HG03571 (cell line): ENCODE results near the gene HOXD1.

Experiments used
- ATAC-seq: cut with Tn5 transposase; IDR thresholded peaks from one replicate; pipeline ENCODE4 v1.9.1; 2021; ENCODE audit not compliant: unreplicated experiment

The HOXD1 gene

GRCh38 chr2:176164611-176165369, 23.7 kb upstream of the HOXD1 start:
- no peak for ATAC-seq

GRCh38 chr2:176165370-176166050, 23.0 kb upstream of the HOXD1 start:
- no peak for ATAC-seq

GRCh38 chr2:176166272-176166671, 22.2 kb upstream of the HOXD1 start:
- no peak for ATAC-seq

DNA sequence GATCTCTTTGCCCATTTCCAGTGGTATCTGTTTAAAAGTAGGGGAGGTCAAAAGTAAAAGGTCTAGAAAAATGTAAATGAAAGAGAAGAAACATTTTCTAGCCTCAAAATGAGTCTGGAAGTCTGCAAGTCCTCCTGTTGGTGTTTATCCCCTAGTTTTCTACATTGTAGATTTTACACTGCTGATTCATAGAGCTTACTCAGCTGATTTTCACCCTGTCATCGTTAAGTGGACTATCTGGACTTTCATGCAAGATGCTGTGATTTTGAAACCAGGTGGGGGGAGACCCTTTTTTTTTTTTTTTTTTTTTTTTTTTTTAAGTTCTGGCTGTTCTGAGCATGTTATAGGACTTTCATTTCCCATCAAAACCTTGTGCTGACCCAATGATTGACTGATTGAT, 21.1 kb upstream of the HOXD1 start:
- no peak for ATAC-seq

GRCh38 chr2:176169181-176169580, 19.3 kb upstream of the HOXD1 start:
- no peak for ATAC-seq

DNA sequence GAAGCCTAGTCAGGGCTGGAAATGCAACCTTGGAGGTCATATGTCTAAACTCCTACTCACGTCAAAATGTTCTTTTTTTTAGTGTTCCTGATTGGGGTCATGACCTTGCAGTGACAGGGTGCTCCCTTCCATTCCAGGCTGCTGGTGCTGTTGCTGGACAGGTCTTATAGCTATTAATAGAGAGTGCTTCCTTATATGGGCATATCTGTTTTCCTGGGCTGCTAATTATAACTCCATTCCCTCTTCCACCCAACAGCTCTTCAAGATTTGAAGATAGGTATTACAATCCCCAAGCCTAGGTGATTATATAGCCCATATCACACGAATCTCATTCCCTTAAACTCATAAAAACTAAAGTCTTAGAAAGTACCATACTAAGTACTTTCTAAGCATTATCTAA, 18.8 kb upstream of the HOXD1 start:
- no peak for ATAC-seq

DNA sequence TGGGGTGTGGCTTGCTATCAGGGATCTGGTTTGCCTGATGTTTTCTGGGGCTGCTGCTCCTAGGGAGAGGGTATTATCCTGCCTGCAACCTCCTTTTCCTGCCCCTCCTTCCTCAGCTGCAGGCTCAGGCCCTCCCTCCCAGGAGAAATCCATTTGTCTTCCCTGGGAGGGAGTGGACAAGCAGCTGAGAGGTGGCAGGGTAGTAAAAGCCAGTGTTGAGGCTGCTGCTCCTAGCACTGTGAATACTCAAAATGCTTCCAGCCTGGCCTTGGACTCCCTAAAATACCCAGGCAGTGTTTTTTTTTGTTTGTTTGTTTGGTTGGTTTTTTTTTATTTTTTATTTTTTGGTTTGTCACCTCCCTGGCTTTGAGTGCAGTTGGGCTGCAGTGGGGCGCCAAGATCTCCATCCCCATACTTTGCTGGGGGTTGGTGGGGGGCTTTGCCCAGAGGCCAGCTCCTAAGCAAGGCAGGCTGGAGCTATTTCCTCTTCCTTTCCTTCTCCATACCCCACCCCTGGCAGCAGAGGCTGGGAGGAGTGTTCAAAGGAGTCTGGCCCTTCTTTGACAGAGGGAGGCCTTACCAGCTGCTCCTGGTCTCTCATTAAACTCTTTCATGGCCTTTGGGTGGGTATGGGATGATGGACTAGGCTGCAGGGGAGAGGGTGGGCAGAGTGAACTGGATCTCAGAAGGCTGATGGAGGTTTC, 17.7 kb upstream of the HOXD1 start:
- ATAC-seq = no peak

- no peak for ATAC-seq
Observed at GRCh38 chr2:176171351-176172006, 17.0 kb upstream of the HOXD1 start.

DNA sequence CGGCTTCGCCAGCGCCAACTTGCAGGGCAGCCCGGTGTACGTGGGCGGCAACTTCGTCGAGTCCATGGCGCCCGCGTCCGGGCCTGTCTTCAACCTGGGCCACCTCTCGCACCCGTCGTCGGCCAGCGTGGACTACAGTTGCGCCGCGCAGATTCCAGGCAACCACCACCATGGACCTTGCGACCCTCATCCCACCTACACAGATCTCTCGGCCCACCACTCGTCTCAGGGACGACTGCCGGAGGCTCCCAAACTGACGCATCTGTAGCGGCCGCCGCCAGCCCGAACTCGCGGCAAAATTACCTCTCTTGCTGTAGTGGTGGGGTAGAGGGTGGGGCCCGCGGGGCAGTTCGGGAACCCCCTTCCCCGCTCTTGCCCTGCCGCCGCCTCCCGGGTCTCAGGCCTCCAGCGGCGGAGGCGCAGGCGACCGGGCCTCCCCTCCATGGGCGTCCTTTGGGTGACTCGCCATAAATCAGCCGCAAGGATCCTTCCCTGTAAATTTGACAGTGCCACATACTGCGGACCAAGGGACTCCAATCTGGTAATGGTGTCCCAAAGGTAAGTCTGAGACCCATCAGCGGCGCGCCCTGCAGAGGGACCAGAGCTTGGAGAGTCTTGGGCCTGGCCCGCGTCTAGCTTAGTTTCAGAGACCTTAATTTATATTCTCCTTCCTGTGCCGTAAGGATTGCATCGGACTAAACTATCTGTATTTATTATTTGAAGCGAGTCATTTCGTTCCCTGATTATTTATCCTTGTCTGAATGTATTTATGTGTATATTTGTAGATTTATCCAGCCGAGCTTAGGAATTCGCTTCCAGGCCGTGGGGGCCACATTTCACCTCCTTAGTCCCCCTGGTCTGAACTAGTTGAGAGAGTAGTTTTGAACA, 16.2 kb upstream of the HOXD1 start:
- no peak for ATAC-seq

- no peak for ATAC-seq
Observed at GRCh38 chr2:176172895-176173566, 15.4 kb upstream of the HOXD1 start.

DNA sequence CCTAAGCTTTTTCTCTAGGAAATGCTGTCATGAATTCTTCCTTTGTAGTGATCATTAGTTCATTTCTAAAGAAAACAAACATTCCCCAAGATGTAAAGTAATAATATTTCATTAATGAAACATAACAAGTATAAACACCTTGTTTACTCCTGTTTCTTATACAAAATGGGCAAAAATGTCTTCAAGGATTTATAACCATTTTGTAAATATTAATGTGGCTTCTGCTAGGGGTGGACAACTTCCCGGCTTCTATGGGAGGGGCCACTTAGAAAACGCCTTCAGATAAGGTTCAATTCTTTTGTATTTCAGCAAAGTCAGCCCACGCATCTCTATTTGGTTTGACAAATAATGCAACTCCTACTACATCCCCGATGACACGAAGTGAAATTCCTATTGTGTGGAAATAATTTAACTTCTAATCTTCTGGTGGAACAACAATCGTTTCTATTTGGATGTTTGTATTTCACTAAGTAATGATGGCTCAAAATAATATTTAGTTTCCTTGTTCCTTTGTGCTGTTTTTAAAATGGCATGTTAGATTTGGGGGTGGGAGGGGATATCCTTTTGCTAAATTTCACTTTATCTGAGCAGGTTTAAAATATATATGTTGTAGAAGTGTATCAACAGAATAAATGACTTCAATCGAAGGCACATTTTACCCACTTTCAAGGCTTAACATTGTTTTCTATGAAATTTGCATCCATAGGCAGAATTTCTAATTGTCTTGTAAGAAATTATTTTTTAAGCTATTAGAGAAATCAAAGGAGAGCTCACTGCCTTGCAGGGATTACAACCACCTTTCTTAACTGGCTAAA, 14.7 kb upstream of the HOXD1 start:
- ATAC-seq = no peak

GRCh38 chr2:176174382-176174823, 14.1 kb upstream of the HOXD1 start:
- ATAC-seq = no peak

GRCh38 chr2:176174824-176175708, 13.4 kb upstream of the HOXD1 start:
- no peak for ATAC-seq

DNA sequence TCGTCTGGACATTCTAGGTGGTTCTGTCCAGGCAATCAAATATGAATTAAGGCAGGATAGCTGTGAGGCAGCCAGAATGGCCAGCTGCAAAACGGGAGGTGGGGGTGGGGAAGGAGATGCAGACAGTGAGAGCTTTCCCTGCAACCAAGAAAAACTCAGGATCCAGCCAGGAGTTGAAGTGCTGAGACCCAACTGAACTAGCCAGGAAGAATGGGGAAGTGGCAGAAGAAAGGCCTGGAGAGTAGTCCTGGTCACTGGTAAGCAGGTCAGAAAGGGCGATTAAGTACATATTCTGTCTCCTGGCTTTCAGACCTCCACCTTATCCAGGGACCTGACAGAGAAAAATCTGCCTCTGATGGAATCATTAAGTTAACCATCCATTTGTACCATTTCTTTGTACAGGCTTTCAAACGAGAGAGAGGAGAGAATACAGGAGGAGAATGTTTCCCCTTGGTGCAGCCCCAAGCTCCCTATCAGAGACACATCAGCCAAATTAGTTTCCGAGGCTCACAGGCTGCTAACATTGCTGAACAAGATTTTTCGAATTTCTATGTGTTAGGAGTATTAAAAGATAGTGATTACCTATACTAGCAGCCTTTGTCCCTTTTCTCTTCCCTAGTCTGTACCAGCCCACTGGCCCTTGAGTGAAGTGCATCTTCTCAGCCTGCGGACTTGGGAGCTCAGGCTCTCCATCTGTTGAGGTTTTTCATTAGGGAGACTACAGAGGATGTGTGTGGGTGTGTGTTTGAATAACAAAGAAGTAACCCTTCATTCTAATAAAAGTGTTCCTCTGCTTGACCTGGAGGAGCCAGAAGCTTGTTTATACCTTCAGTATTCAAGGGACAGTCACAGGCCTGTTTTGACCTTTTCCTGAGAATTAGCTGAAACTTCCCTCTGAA, 12.5 kb upstream of the HOXD1 start:
- ATAC-seq = no peak

DNA sequence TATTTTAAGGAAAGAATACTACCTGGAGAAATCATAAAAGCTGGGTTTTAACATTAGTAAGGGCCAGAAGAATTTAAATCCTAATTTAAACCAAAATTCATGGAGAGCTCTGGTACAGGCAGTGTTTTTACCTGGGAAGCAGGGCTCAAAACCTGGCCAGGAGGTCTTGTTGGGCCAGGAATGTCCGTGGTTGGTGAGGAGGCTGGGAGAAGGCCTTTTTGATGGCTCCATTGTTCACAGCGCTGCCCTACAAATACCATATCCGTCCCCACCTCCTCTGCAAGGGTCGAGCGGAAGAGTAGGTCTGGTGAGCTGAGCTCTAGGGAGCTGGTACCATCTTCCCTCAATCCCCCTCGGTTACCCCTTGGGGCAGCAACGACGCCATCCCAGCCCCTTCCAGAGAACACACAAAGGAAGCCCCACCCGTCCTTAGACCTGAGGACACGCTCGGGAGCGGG, 10.9 kb upstream of the HOXD1 start:
- no peak for ATAC-seq

GRCh38 chr2:176178038-176178756, 10.3 kb upstream of the HOXD1 start:
- no peak for ATAC-seq
